Thymus (tissue), 11 donors: ENCODE results near the gene MAP2K5. TPM values are rescaled to one million over a fixed set of nuclear protein-coding genes. Genes with fewer than 3 reads are reported as not detected.

ENCODE experiments used
- DNase-seq, 9 donors: peaks; one replicate each; pipeline ENCODE4 v3.0.0-alpha.2; 2013; ENCODE audit warnings: low spot score in 9 of 9, low read depth in 6 of 9, missing footprints in 1 of 9
- H3K27ac ChIP-seq, 2 donors: one replicate each; pipeline ENCODE4 v1.5.1; 2013; ENCODE audit warnings: control low read depth in 1 of 2, low read depth in 1 of 2, low read length in 1 of 2, mild to moderate bottlenecking in 1 of 2, moderate library complexity in 1 of 2
- H3K27me3 ChIP-seq, 2 donors: one replicate each; pipeline ENCODE4 v1.5.1; 2013; ENCODE audit warnings: low read length in 1 of 2; ENCODE audit not compliant: control insufficient read depth in 2 of 2, insufficient read depth in 1 of 2
- H3K36me3 ChIP-seq, 2 donors: one replicate each; pipeline ENCODE4 v1.5.1; 2013; ENCODE audit warnings: low read length in 1 of 2, mild to moderate bottlenecking in 1 of 2, moderate library complexity in 1 of 2; ENCODE audit not compliant: control insufficient read depth in 2 of 2, insufficient read depth in 2 of 2
- H3K4me1 ChIP-seq, 2 donors: one replicate each; pipeline ENCODE4 v1.5.1; 2013; ENCODE audit warnings: low read length in 2 of 2; ENCODE audit not compliant: control insufficient read depth in 2 of 2, insufficient read depth in 2 of 2
- H3K4me3 ChIP-seq, 2 donors: one replicate each; pipeline ENCODE4 v1.5.1; 2013; ENCODE audit warnings: low read length in 2 of 2, control low read depth in 1 of 2, mild to moderate bottlenecking in 1 of 2
- H3K9me3 ChIP-seq, 2 donors: one replicate each; pipeline ENCODE4 v1.5.1; 2013; ENCODE audit warnings: low read length in 1 of 2, mild to moderate bottlenecking in 1 of 2; ENCODE audit not compliant: control insufficient read depth in 2 of 2, insufficient read depth in 1 of 2
- WGBS: extraction: QIAGEN DNeasy Blood & Tissue Kit; methylation state at CpG from one replicate; pipeline ENCODE4 v1.1.7; 2013; 5-methylcytosine and 5-hydroxymethylcytosine counted together
- polyA plus RNA-seq: library from polyadenylated mRNA; stranded (reverse); fragments of 200-250 nt; gene quantifications from one replicate; pipeline ENCODE4 v1.2.3, GENCODE V29; 2013
- total RNA-seq: library from RNA; stranded (reverse); fragments of 120-200 nt; gene quantifications from one replicate; pipeline ENCODE4 v1.2.4, GENCODE V29; 2013
- donor health status: healthy.

The MAP2K5 gene
- total and polyA plus RNA-seq, 2 donors: 9.4 to 16.3 TPM

GRCh38 chr15:67796196-67797127 is 254.0 kb downstream of the MAP2K5 start:
- Histone ChIP-seq H3K27ac (no peak overlapping the region), H3K27me3 (no peaks in the 10 kb centered on the region), H3K36me3 (peaks cover 6 to 13% of the 10 kb centered on the region in 2 donors), H3K4me1 (peaks cover 16 to 19% of the 10 kb centered on the region in 2 donors), H3K9me3 (no peaks in the 10 kb centered on the region), H3K4me3 (no peak overlapping the region)
- WGBS: 90% methylated on average over 4 of the region's 4 CpGs
- DNase-seq: no peak

- H3K4me1 ChIP-seq: peaks cover 11 to 22% of the 10 kb centered on the region in 2 donors
- DNase-seq: no peak
- H3K27me3 ChIP-seq: no peaks in the 10 kb centered on the region
- H3K27ac ChIP-seq: no peak overlapping the region
- 94% methylated on average over 6 of the region's 6 CpGs for WGBS
- no peaks in the 10 kb centered on the region for H3K9me3 ChIP-seq
- peaks cover 13 to 14% of the 10 kb centered on the region in 2 donors for H3K36me3 ChIP-seq
- H3K4me3 ChIP-seq: no peak overlapping the region
Observed at GRCh38 chr15:67799801-67800205, 257.3 kb downstream of the MAP2K5 start.

- no peak for DNase-seq
Observed at GRCh38 chr15:67801142-67801541, 258.6 kb downstream of the MAP2K5 start.

GRCh38 chr15:67801926-67802914 is 259.7 kb downstream of the MAP2K5 start:
- no peak overlapping the region for H3K27ac ChIP-seq
- no peaks in the 10 kb centered on the region for H3K27me3 ChIP-seq
- 92% methylated on average over 19 of the region's 19 CpGs for WGBS
- H3K4me3 ChIP-seq: no peak overlapping the region
- H3K9me3 ChIP-seq: no peaks in the 10 kb centered on the region
- DNase-seq: no peak
- peaks cover 21 to 25% of the 10 kb centered on the region in 2 donors for H3K36me3 ChIP-seq
- H3K4me1 ChIP-seq: peaks cover 10 to 29% of the 10 kb centered on the region in 2 donors

More at GRCh38 chr15:67801142-67801541, 258.6 kb downstream of the MAP2K5 start:
- H3K27me3 ChIP-seq: no peaks in the 10 kb centered on the region
- WGBS: 97% methylated on average over 2 of the region's 2 CpGs
- H3K27ac ChIP-seq: no peak overlapping the region
- no peaks in the 10 kb centered on the region for H3K9me3 ChIP-seq
- H3K4me1 ChIP-seq: peaks cover 16 to 34% of the 10 kb centered on the region in 2 donors
- H3K4me3 ChIP-seq: no peak overlapping the region
- peaks cover 15 to 16% of the 10 kb centered on the region in 2 donors for H3K36me3 ChIP-seq

GRCh38 chr15:67803299-67803698 is 260.8 kb downstream of the MAP2K5 start:
- no peak overlapping the region for H3K27ac ChIP-seq
- H3K27me3 ChIP-seq: no peaks in the 10 kb centered on the region
- no peaks in the 10 kb centered on the region for H3K9me3 ChIP-seq
- H3K36me3 ChIP-seq: peaks cover 23 to 24% of the 10 kb centered on the region in 2 donors
- peaks cover 10 to 29% of the 10 kb centered on the region in 2 donors for H3K4me1 ChIP-seq
- DNase-seq: no peak
- no peak overlapping the region for H3K4me3 ChIP-seq
- WGBS: 95% methylated on average over 3 of the region's 3 CpGs

GRCh38 chr15:67803996-67804843 is 261.7 kb downstream of the MAP2K5 start:
- Histone ChIP-seq H3K36me3 (peaks cover 19 to 23% of the 10 kb centered on the region in 2 donors), H3K27ac (no peak overlapping the region)

GRCh38 chr15:67805008-67805665 is 262.6 kb downstream of the MAP2K5 start:
- H3K27me3 ChIP-seq: no peaks in the 10 kb centered on the region
- 90% methylated on average over 17 of the region's 17 CpGs for WGBS
- no peak for DNase-seq

More at GRCh38 chr15:67803996-67804843, 261.7 kb downstream of the MAP2K5 start:
- DNase-seq: no peak
- Histone ChIP-seq H3K9me3 (no peaks in the 10 kb centered on the region), H3K4me1 (peaks cover 9 to 26% of the 10 kb centered on the region in 2 donors), H3K27me3 (no peaks in the 10 kb centered on the region), H3K4me3 (no peak overlapping the region)
- WGBS: 94% methylated on average over 27 of the region's 27 CpGs

More at GRCh38 chr15:67805008-67805665, 262.6 kb downstream of the MAP2K5 start:
- Histone ChIP-seq H3K4me3 (no peak overlapping the region), H3K9me3 (no peaks in the 10 kb centered on the region), H3K4me1 (peaks cover 5 to 23% of the 10 kb centered on the region in 2 donors), H3K36me3 (peaks cover 19 to 23% of the 10 kb centered on the region in 2 donors), H3K27ac (no peak overlapping the region)
